Mucosa of gallbladder (tissue), 1 donor: Measurements from ENCODE around the gene CCDC116. TPM values are rescaled to one million over a fixed set of nuclear protein-coding genes. Genes with fewer than 3 reads are reported as not detected.

ENCODE experiments used
- DNase-seq: peaks from one replicate; pipeline ENCODE4 v3.0.0-alpha.2; 2020; ENCODE audit warnings: low spot score
- total RNA-seq: library from RNA; stranded (reverse); gene quantifications from one replicate; pipeline ENCODE4 v1.2.1, GENCODE V29; 2021
- donor health status: DM: no; HTN: no; CAD: no.

CCDC116 gene
- total RNA-seq, 1 donor from 2014 or later = 0.37 TPM

DNA sequence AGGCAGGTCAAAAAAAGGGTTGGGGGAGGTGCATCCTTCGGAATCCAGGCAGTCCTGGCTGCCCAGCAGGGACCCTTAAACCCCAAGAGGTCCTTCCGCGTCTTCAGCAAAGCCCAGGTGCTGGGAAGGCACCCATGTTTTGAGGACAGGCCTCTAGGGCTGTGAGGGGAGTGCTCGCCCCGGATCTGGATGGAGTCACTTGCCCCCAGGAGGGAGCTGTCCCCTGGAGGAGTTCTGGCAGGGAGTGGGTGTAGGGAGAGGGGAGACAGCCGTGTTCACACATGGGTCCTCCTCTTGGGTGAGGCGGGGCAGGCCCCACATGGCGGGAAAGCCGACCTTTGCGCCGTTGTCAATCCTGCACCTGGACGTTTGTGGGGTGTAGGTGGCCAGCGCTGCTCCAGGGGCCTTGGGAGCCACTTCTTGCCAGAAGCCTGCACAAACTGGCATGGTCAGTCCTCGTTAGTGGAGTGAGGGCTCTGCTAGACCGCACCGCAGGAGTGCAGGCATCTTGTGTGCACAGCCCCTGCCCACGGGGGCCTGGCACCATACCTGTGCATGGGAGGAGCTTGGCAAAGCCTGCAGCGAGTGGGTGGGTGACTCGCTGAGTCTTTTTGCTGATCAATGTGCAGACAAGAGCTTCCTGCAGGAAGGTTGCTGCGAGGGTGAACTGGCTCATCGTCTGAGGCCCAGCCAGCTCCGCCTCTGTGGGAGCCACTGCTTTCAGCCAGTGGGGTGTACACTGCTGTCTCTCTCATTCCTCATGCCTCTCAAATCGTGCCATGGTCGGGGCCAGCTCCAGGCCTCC is 49.2 kb downstream of the CCDC116 start:
- DNase-seq = no peak

DNA sequence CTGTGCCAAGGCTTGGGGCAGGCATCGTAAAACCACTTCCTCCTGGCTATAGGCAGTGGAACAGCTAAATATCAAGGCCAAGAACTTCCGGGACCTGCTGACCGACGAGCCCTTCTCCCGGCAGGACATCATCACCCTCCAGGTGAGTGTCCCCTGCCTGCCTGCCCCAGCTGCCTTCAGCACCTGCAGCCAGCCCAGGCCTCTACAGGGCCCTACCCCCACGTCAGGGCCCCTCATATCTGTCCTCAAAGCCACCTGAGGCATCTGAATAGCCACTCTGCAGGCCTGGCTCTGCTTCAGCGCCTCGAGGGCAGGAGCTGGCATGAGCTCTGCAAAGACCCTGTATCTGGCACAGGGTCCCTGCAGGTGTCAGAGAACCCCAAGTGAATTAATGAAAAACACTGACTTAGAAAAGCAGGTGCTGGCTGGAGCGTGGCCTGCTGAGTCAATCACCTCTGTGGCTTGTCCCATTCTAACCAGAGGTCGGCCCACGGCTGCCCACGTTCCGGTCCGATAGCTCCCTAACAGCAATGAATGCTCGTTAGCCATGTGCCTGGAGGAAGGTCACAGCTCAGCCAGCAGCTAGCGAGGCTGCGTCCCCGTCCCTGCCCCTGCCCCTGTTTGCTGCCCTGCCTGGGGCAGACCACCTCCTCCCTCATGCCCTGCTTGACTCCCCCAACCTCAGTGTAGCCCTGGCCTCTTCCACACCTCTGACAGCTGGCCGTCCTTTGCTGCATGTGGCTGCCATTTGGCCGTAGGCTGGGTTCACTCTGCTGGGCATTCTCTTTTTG is 50.0 kb downstream of the CCDC116 start:
- DNase-seq = no peak

DNA sequence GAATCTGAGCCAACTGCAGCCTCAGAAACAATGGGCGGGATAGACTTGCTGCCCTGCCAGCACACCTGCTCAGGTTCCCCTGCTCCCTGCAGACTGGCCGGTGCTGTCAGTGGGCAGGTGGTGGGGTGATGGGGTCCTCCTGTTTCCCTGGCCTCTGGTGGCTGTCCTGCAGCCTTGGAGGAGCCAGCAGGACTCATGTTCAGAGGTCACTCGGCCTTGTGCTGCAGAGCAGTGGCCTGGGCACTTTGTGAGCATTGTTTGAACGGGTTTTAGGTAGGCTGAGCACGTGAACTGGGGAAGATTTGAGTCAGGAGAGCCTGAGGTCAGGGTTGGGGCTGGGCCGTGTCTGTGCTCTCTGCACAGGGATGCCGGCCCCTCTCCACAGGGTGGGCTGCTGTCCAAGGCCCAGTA is 50.8 kb downstream of the CCDC116 start:
- DNase-seq = no peak

DNA sequence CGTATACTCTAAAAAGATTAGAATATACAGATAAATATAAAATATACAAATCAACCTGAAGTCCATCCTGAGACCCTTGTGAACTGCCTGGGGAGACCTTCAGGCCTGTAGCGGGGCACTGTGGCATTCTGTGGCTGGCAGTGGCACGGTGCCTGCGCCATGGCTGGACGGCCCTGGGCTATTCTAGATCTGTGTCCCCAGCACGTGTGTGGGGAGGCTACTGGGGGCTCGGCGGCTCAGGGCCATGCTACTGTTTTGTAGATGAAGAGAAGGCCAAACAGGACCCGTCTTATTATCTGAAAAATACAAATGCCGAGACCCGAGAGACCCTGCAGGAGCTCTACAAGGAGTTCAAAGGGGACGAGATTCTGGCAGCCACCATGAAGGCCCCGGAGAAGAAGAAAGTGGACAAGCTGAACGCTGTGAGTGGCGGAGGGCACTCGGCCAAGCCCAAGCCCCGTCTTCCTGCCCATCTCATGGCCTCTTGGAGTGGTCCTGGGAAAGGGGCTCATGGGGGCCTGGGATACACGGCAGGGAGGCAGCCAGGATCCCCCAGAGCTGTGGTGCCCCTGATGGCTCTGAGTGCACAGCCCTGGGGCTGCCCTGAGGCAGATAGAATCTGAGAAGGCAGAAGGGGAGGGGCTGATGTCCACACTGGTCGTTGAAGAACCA is 52.1 kb downstream of the CCDC116 start:
- no peak for DNase-seq

DNA sequence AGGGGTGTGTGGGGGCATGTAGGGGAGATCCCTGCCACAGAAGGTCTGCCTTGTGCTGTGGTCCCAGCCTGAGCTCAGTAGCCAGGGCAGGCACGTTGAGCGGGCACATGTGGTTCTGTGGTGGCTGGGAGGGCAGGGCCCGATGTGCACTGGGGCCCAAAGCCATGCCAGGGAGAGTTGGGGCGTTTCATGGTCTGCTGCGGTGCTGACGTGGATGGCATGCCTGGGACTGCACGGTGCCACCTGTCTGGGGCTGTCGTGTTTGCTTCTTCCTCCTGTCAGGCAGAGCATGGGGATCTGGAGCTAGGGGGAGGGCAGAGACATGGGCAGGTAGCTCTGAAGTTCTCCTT is 52.6 kb downstream of the CCDC116 start:
- no peak for DNase-seq

DNA sequence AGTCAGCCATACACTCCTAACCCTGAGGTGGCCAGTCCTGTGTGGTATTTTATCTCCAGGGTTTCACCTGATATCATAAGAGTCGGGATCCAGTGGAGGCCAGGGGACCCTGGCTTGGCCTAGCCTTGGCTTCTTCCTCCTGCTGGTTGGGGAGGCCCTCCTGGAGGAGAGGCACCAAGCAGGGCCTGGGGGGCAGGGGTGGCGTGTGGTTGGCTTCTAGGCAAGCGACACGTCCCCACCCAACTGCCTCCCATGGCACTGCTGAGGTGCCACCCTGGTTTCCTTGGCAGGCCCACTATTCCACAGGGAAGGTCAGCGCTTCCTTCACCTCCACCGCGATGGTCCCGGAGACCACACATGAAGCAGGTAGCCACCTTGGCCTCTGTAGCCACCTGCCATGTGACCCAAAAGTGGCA is 53.6 kb downstream of the CCDC116 start:
- DNase-seq = no peak

Other genes starting within 250 kb of the CCDC116 start
- gene RIMBP3B, start 249.0 kb upstream of the CCDC116 start, total RNA-seq = 1.0 TPM
- gene HIC2, start 215.4 kb upstream of the CCDC116 start, total RNA-seq = 4.5 TPM
- gene TMEM191C, start 165.4 kb upstream of the CCDC116 start, total RNA-seq = 2.8 TPM
- gene RIMBP3C, start 81.3 kb upstream of the CCDC116 start, total RNA-seq = 0.26 TPM
- gene UBE2L3, start 65.0 kb upstream of the CCDC116 start, total RNA-seq = 55.4 TPM
- gene YDJC, start 2.7 kb upstream of the CCDC116 start, total RNA-seq = 27.4 TPM
- 61.4 TPM for gene SDF2L1, start 9.5 kb downstream of the CCDC116 start, total RNA-seq
- 46.6 TPM for gene PPIL2, start 33.3 kb downstream of the CCDC116 start, total RNA-seq
- 10.0 TPM for gene YPEL1, start 103.0 kb downstream of the CCDC116 start, total RNA-seq
- gene MAPK1, start 234.9 kb downstream of the CCDC116 start, total RNA-seq = 131 TPM